Measurements from ENCODE around the gene TMEM186. TPM values are rescaled to one million over a fixed set of nuclear protein-coding genes. Genes with fewer than 3 reads are reported as not detected.
"Not testable (repeated sequence)": the region's sequence is repeated elsewhere in the genome, so short reads cannot be mapped to it uniquely, and the experiment has no call there.

Gene TMEM186
- total and polyA plus RNA-seq, 3 experiments from 2014 or later: 11.8 to 16.4 (median 15.6) TPM

DNA sequence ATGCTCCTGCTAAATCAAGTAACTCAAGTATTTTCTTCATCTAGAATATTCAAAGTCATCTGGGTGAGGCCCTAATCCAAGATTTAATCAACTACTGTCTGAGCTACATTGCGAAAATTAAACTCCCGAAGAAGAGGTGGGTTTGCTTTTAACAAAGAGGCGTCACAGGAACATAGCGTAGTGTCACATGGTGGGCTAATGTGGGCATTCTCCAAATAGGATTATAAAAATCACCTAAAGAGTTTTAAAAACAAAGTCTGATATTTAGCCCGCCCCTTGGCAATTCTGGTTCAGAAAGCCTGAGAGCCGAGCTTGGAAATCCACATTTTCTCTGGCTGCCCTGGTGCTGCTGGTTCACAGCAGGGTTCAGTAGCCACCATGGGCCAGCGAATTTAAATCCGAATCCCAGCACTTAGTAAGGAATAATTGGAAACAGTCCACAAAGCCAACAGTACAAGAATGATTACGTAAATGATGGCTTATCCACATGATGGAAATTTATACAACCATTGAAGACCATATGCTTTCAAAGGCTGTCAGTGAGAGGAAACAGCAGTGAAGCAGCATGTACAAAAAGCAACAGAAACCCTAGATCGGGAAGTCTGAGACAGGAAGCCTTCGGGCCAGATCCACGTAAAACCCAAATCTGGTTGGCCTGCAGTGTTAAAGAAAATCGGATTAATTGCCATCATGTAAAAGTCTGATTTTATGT is 9.0 kb upstream of the TMEM186 start:
- H3K9me3 ChIP-seq (ENCODE audit: low read length): no peaks in the 10 kb centered on the region
- Mint-ChIP-seq H3K36me3 (peaks cover 6 to 81% (median 34%) of the 10 kb centered on the region in 3 donors), H3K27me3 (no peaks in the 10 kb centered on the region), H3K9me3 (no peaks in the 10 kb centered on the region), H3K4me1 (peaks cover 1 to 12% (median 4%) of the 10 kb centered on the region in 3 donors), H3K4me3 (no peak overlapping the region), H3K27ac (no peak overlapping the region)
- DNase-seq: no peak
- H3K36me3 ChIP-seq (ENCODE audit: insufficient read depth, low read length): peaks cover 68% of the 10 kb centered on the region
- no peaks in the 10 kb centered on the region for H3K27me3 ChIP-seq (ENCODE audit: insufficient read depth, low read length, poor library complexity, severe bottlenecking)
- H3K4me1 ChIP-seq (ENCODE audit: insufficient read depth, low read length): no peaks in the 10 kb centered on the region
- POLR2A ChIA-PET: no interaction called here
- no peak overlapping the region for H3K27ac ChIP-seq (ENCODE audit: low read depth, low read length)
- CTCF ChIA-PET: interaction anchor here (1.1 to 1.2 kb wide), 2 partner anchors 14 to 18 kb away, joined by 3 read pairs; no protein-coding TSS in a partner anchor
- H3K4me3 ChIP-seq (ENCODE audit: low read length): no peak overlapping the region

DNA sequence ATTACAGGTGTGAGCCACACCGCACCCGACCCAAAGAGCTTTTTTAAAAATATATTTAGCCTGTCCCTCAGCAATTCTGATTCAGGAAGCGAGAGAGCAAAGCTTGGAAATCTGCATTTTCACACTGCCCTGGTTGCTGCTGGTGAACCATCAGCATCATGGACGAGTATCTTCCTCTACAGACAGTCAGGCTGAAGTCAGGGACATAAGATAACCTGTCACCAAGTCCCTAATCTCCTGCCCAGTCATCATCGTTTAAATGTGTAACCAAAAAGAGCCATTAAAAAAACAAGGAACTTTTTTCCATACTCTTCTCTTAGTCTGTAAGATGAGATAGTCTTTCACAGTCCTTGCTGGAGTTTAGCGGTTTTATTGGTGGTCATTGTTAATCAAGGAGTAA is 6.9 kb upstream of the TMEM186 start:
- H3K4me3 Mint-ChIP-seq: no peak overlapping the region
- Histone ChIP-seq H3K36me3 (ENCODE audit: insufficient read depth, low read length) (peaks cover 52% of the 10 kb centered on the region), H3K4me1 (ENCODE audit: insufficient read depth, low read length) (peaks cover 10% of the 10 kb centered on the region), H3K4me3 (ENCODE audit: low read length) (no peak overlapping the region), H3K27ac (ENCODE audit: low read depth, low read length) (no peak overlapping the region), H3K27me3 (ENCODE audit: insufficient read depth, low read length, poor library complexity, severe bottlenecking) (no peaks in the 10 kb centered on the region), H3K9me3 (ENCODE audit: low read length) (no peaks in the 10 kb centered on the region)
- CTCF ChIA-PET: no interaction called here
- DNase-seq: no peak
- POLR2A ChIA-PET: no interaction called here
- H3K27me3 Mint-ChIP-seq: no peaks in the 10 kb centered on the region
- peaks cover 6 to 68% (median 30%) of the 10 kb centered on the region in 3 donors for H3K36me3 Mint-ChIP-seq
- peaks cover 3 to 27% (median 15%) of the 10 kb centered on the region in 3 donors for H3K4me1 Mint-ChIP-seq
- no peak overlapping the region for H3K27ac Mint-ChIP-seq
- H3K9me3 Mint-ChIP-seq: no peaks in the 10 kb centered on the region

DNA sequence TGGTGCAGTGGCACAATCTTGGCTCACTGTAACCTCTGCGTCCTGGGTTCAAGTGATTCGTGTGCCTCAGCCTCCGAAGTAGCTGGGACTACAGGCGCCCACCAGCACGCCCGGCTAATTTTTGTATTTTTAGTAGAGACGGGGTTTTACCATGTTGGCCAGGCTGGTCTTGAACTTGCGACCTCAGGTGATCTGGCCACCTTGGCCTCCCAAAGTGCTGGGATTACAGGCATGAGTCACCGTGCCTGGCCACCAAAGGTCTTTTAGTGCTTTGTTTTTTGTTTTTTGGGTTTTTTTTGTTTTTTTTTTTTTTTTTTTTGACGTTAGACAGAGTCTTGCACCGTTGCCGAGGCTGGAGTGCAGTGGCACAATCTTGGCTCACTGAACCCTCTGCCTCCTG is 6.3 kb upstream of the TMEM186 start:
- POLR2A ChIA-PET; DNase-seq; H3K27ac Mint-ChIP-seq; H3K9me3 ChIP-seq (ENCODE audit: low read length); H3K27ac ChIP-seq (ENCODE audit: low read depth, low read length); CTCF ChIA-PET; H3K27me3 ChIP-seq (ENCODE audit: insufficient read depth, low read length, poor library complexity, severe bottlenecking); H3K9me3 Mint-ChIP-seq; H3K4me3 Mint-ChIP-seq; H3K4me3 ChIP-seq (ENCODE audit: low read length); H3K27me3 Mint-ChIP-seq: not testable (repeated sequence)
- H3K4me1 Mint-ChIP-seq: peaks cover 8 to 33% (median 21%) of the 10 kb centered on the region in 3 donors
- peaks cover 3 to 62% (median 26%) of the 10 kb centered on the region in 3 donors for H3K36me3 Mint-ChIP-seq
- Histone ChIP-seq H3K36me3 (ENCODE audit: insufficient read depth, low read length) (peaks cover 48% of the 10 kb centered on the region), H3K4me1 (ENCODE audit: insufficient read depth, low read length) (peaks cover 16% of the 10 kb centered on the region)

DNA sequence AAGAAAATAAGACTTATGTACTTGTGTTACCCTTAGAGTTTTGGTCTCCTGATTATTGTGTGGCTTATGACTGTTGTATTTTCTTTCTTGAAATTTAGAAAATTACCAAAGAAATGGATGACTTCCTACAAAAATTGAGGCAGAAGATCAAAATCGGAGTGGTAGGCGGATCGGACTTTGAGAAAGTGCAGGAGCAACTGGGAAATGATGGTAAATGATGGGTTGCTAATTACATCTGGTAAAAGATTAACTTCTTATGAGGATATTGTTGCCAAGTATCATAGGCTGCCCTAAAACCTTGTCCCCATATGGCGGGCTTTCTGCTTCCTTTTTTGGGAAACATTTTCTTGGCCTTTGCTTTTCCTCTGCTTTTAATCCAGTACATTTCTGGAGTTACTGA is 4.3 kb upstream of the TMEM186 start:
- H3K27ac Mint-ChIP-seq: peak overlapping the region in 2 of 8 donors; percentile 23 to 68
- H3K9me3 ChIP-seq (ENCODE audit: low read length): no peaks in the 10 kb centered on the region
- peaks cover 27% of the 10 kb centered on the region for H3K4me1 ChIP-seq (ENCODE audit: insufficient read depth, low read length)
- no peak overlapping the region for H3K27ac ChIP-seq (ENCODE audit: low read depth, low read length)
- peaks cover 21 to 53% (median 36%) of the 10 kb centered on the region in 3 donors for H3K4me1 Mint-ChIP-seq
- no peak overlapping the region for H3K4me3 Mint-ChIP-seq
- H3K4me3 ChIP-seq (ENCODE audit: low read length): no peak overlapping the region
- DNase-seq: no peak
- no peaks in the 10 kb centered on the region for H3K27me3 ChIP-seq (ENCODE audit: insufficient read depth, low read length, poor library complexity, severe bottlenecking)
- H3K9me3 Mint-ChIP-seq: no peaks in the 10 kb centered on the region
- peaks cover 0 to 59% (median 15%) of the 10 kb centered on the region in 3 donors for H3K36me3 Mint-ChIP-seq
- no peaks in the 10 kb centered on the region for H3K27me3 Mint-ChIP-seq
- POLR2A ChIA-PET: no interaction called here
- CTCF ChIA-PET: interaction anchor here (1.2 to 1.6 kb wide), 2 partner anchors 78 to 134 kb away, joined by 4 read pairs; no protein-coding TSS in a partner anchor
- peaks cover 34% of the 10 kb centered on the region for H3K36me3 ChIP-seq (ENCODE audit: insufficient read depth, low read length)

DNA sequence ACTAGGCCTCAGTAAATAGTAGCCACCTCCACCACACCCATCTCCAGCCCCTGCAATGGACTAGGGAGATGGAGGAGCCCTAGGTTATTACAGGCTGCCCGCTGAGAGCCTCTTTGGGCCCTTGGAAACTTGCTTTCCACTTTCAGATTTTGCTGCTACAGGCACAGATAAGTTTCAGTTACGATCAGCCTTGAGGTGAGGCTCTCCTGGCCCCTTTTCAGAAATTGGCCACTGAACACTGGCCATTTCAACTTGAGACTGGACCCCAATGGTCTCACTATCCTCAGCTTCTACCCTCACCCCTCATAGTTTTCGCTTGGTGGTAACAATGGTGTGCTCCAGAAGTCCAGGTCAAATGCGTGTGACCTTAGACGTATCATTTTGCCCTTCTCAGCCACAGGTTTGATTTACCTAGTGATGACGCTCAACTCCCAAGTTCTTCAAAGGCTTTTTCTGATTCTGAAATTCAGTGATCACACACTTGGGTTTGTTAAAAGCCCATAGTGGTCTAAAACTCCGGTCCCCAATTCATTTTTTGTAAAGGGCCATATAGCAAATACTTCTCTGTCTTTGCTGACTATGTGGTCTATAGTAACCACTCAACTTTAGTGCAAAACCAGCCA is 1.2 kb upstream of the TMEM186 start:
- H3K4me1 Mint-ChIP-seq: peaks cover 34 to 69% (median 55%) of the 10 kb centered on the region in 3 donors
- H3K9me3 Mint-ChIP-seq: no peaks in the 10 kb centered on the region
- Histone ChIP-seq H3K27me3 (ENCODE audit: insufficient read depth, low read length, poor library complexity, severe bottlenecking) (no peaks in the 10 kb centered on the region), H3K27ac (ENCODE audit: low read depth, low read length) (peak overlapping the region; percentile 87), H3K36me3 (ENCODE audit: insufficient read depth, low read length) (peaks cover 14% of the 10 kb centered on the region), H3K4me3 (ENCODE audit: low read length) (peak overlapping the region; percentile 90), H3K4me1 (ENCODE audit: insufficient read depth, low read length) (peaks cover 34% of the 10 kb centered on the region), H3K9me3 (ENCODE audit: low read length) (no peaks in the 10 kb centered on the region)
- ChIA-PET POLR2A (interaction anchor here (2.6 kb wide), 1 partner anchor 69 kb away, joined by 17 read pairs; the partner anchor contains the start of gene CARHSP1), CTCF (interaction anchor here (1.9 kb wide), 1 partner anchor 82 kb away, joined by 8 read pairs; no protein-coding TSS in a partner anchor)
- peak overlapping the region; percentile 94 to 99 (median 96) for H3K4me3 Mint-ChIP-seq
- peak overlapping the region; percentile 79 to 96 (median 94) for H3K27ac Mint-ChIP-seq
- no peaks in the 10 kb centered on the region for H3K27me3 Mint-ChIP-seq
- DNase-seq: no peak
- peaks cover 0 to 43% (median 8%) of the 10 kb centered on the region in 3 donors for H3K36me3 Mint-ChIP-seq

DNA sequence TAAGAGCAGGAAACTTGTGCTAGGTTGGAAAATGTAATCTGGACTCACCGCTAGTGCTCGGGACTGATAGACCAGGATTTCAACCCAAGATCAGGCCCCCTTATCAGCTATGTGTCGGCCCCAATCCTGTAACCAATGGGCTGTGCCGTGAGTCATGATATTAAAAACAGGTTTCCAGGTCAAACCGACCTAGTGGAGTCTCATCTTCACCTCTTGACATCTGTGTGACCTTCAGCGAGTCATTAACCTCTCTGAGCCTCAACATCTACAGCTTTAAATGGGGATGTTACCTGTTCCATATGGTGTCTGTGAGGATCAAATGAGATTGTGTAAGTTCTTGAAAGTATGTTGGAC is 712 bp upstream of the TMEM186 start:
- CTCF ChIA-PET: interaction anchor here (1.9 kb wide), 1 partner anchor 82 kb away, joined by 8 read pairs; no protein-coding TSS in a partner anchor
- Mint-ChIP-seq H3K4me3 (peak overlapping the region; percentile 94 to 99 (median 96)), H3K27ac (peak overlapping the region; percentile 79 to 96 (median 94)), H3K4me1 (peaks cover 33 to 68% (median 55%) of the 10 kb centered on the region in 3 donors), H3K27me3 (no peaks in the 10 kb centered on the region), H3K9me3 (no peaks in the 10 kb centered on the region), H3K36me3 (peaks cover 0 to 40% (median 5%) of the 10 kb centered on the region in 3 donors)
- POLR2A ChIA-PET: interaction anchor here (2.6 kb wide), 1 partner anchor 70 kb away, joined by 17 read pairs; the partner anchor contains the start of gene CARHSP1
- peak in 1 of 5 donors; percentile 14 for DNase-seq
- H3K36me3 ChIP-seq (ENCODE audit: insufficient read depth, low read length): peaks cover 12% of the 10 kb centered on the region
- H3K27ac ChIP-seq (ENCODE audit: low read depth, low read length): peak overlapping the region; percentile 87
- H3K27me3 ChIP-seq (ENCODE audit: insufficient read depth, low read length, poor library complexity, severe bottlenecking): no peaks in the 10 kb centered on the region
- peaks cover 34% of the 10 kb centered on the region for H3K4me1 ChIP-seq (ENCODE audit: insufficient read depth, low read length)
- no peaks in the 10 kb centered on the region for H3K9me3 ChIP-seq (ENCODE audit: low read length)
- peak overlapping the region; percentile 90 for H3K4me3 ChIP-seq (ENCODE audit: low read length)

DNA sequence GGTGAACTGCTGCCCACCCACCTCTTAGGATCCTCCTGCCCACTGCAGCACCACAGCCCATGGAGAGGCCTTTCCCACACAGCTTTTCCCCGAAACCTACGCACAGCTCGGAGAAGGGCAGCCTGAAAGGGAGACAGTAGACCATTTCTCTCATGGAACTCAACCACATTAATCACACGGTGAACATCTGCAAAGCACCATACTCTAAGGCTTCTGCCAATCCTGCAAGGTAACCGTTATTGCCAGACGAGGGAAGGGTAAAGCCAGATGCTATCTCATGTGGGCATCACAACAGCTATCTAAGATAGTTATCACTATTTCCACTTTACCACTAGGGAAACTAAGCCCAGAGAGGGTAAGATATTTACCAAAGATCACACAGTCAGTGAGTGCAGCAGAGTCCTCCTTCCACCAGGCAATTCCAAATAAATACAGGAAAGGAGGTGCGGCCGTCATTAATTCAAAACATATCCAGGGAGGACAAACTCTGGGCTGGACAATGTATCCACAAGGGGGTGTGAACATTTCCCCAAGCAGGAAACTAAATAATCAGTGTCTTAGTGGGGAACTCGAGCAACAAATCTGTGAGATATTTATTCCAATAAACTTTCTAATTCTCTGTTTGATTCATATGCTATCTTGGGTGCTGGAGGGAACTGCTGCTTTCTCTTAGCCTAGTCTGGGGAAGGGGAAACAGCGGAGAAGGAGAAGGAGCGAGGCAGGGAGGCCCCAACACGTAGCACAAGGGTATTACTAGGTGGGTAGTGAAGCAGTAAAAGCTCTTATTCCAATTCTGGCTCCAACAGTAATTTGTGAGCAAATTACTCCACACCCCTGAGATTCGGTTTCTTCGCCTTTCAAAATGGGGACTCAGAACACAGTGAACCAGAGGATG is 723 bp downstream of the TMEM186 start:
- Histone ChIP-seq H3K4me3 (ENCODE audit: low read length) (peak overlapping the region; percentile 90), H3K27me3 (ENCODE audit: insufficient read depth, low read length, poor library complexity, severe bottlenecking) (no peaks in the 10 kb centered on the region), H3K36me3 (ENCODE audit: insufficient read depth, low read length) (peaks cover under 1% of the 10 kb centered on the region), H3K4me1 (ENCODE audit: insufficient read depth, low read length) (peaks cover 34% of the 10 kb centered on the region), H3K27ac (ENCODE audit: low read depth, low read length) (peak overlapping the region; percentile 87), H3K9me3 (ENCODE audit: low read length) (no peaks in the 10 kb centered on the region)
- Mint-ChIP-seq H3K4me3 (peak overlapping the region; percentile 94 to 99 (median 96)), H3K27ac (peak overlapping the region; percentile 79 to 96 (median 94)), H3K9me3 (no peaks in the 10 kb centered on the region), H3K27me3 (no peaks in the 10 kb centered on the region), H3K36me3 (peaks cover 0 to 29% (median 0%) of the 10 kb centered on the region in 3 donors), H3K4me1 (peaks cover 33 to 62% (median 59%) of the 10 kb centered on the region in 3 donors)
- DNase-seq: no peak
- ChIA-PET POLR2A (interaction anchor here (2.6 kb wide), 1 partner anchor 71 kb away, joined by 17 read pairs; the partner anchor contains the start of gene CARHSP1), CTCF (interaction anchor here (1.9 kb wide), 1 partner anchor 84 kb away, joined by 8 read pairs; no protein-coding TSS in a partner anchor)
